ENCODE measurements around the gene ARHGEF9.

DNA sequence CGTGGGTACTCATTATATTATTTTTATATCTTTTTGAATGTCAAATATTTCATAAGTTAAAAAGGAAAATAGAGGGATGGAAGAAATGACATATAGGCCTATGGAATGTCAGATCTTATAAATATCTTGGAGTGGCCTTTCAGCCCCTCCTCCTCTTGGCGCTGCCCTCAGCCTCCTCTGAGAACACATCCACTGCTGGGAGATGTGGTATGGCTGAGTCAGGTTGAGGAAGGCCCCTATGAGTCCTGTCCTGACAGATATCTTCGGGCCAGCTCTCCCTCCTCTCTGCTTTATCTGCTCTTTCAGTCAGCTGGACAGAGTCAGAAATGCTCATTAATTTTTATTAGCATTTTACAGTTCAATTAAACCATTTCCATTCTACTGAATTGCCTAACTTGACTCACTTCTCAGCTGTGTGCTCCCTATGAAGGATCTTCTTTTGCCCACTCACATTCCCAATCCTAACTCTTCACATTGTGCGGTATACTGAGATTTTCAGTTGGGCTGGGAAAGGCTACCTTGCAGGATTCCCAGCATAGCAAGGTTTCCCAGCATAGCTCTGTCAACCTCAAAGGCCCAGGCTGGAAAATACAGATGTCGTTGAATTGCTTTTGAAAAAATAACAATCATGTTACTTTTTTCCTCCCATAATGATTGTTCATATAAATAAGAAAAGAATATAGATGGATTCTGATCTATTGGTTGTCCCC is 128.0 kb downstream of the ARHGEF9 start:
- TF ChIP-seq FOXM1 (IDR thresholded peaks at IDR 0.05; ENCODE audit: borderline replicate concordance) (no peak), SP1 (IDR thresholded peaks at IDR 0.05) (no peak), L3MBTL2 (conservative IDR thresholded peaks at IDR 0.05) (no peak), BHLHE40 (IDR thresholded peaks at IDR 0.05; ENCODE audit: borderline replicate concordance) (no peak), NFRKB (IDR thresholded peaks at IDR 0.05) (no peak), SUZ12 (IDR thresholded peaks at IDR 0.05) (no peak), ARNT (IDR thresholded peaks at IDR 0.05) (no peak), ELF4 (IDR thresholded peaks at IDR 0.05) (no peak), FOXA1 (IDR thresholded peaks at IDR 0.05) (no peak), ZNF384 (IDR thresholded peaks at IDR 0.05) (no peak)
